ENCODE results near the gene CCNL2. TPM values are rescaled to one million over a fixed set of nuclear protein-coding genes. Genes with fewer than 3 reads are reported as not detected.

Gene CCNL2
- total and polyA plus RNA-seq, 2 of the 13 experiments (the other 11 are each of a cell fraction or from before 2014, with no cell fraction given), result 105 to 340 TPM

DNA sequence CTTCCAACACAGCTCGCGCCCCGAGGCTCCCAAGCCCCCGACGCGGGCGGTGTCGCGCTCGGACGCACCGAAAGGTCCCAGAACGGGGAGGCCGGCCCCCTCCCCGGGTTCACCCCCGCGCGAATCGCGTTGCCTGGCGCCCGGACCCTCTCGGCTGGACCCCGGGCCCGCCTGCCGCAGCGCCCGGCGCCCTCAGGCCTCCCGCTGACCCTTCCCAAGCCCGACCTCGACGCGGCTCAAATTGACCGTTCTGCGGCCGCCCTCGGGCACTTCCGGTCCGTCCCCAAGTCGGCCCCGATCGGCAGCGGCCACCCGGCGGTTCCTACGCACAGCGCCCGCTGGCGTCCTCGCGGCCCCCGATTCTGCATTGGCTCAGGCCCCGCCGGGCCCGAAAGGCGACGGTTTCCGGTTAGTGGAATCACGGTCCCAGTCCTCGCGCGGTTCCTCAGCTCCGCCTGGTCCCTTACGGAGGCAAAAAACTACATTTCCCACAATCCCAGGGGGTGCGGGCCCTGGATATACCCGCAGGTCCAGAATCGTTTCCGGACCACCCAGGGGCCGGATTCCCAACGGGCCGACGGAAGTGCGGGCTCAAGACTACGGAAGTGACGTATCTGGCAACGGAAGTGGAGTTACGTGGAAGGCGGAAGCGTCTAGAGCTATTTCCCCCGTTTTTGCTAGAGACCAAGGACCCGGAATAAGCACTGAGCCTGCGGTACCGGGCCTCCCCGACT is 24.0 kb downstream of the CCNL2 start, which contains the start of gene AURKAIP1 (continued):
- TF ChIP-seq HNRNPK (IDR thresholded peaks at IDR 0.05; ENCODE audit: low read depth, low read length, poor library complexity, severe bottlenecking) (peak; percentile 42), REPIN1 (CRISPR knock-in tag; IDR thresholded peaks at IDR 0.05; ENCODE audit: borderline replicate concordance, low read depth) (peak; percentile 98), ZNF878 (CRISPR knock-in tag; IDR thresholded peaks at IDR 0.05) (peak; percentile 89), ZNF460 (CRISPR knock-in tag; IDR thresholded peaks at IDR 0.05; ENCODE audit: borderline replicate concordance) (peak; percentile 82; the same call in 1 of the 2 replicates), E2F2 (CRISPR knock-in tag; IDR thresholded peaks at IDR 0.05; ENCODE audit: borderline replicate concordance) (peak; percentile 35; the same call in 1 of the 2 replicates), ZNF564 (CRISPR knock-in tag; IDR thresholded peaks at IDR 0.05) (peak; percentile 97), HNRNPL (IDR thresholded peaks at IDR 0.05; ENCODE audit: low read depth, low read length) (0 out of 2 replicates have a peak, but pooled peaks have one; percentile 57), HOXA5 (CRISPR knock-in tag; IDR thresholded peaks at IDR 0.05) (peak; percentile 92), U2AF2 (IDR thresholded peaks at IDR 0.05; ENCODE audit: low read depth, low read length) (no peak), ZNF839 (CRISPR knock-in tag; IDR thresholded peaks at IDR 0.05; ENCODE audit: borderline replicate concordance) (peak; percentile 90; the same call in 1 of the 2 replicates), NFYC (CRISPR knock-in tag; IDR thresholded peaks at IDR 0.05) (peak; percentile 67), FOXP4 (CRISPR knock-in tag; IDR thresholded peaks at IDR 0.05) (peak; percentile 61; the same call in 1 of the 2 replicates), FOXM1 (CRISPR knock-in tag; IDR thresholded peaks at IDR 0.05) (no peak), ZFP62 (CRISPR knock-in tag; IDR thresholded peaks at IDR 0.05) (peak; percentile 92; the same call in 1 of the 2 replicates), SRY (CRISPR knock-in tag; IDR thresholded peaks at IDR 0.05) (peak; percentile 93; the same call in 1 of the 2 replicates), ZBTB49 (CRISPR knock-in tag; IDR thresholded peaks at IDR 0.05; ENCODE audit: borderline replicate concordance) (peak; percentile 58), STAT5B (CRISPR knock-in tag; IDR thresholded peaks at IDR 0.05) (peak; percentile 86; the same call in 1 of the 2 replicates)
- TF ChIP-seq, protein P1, sequence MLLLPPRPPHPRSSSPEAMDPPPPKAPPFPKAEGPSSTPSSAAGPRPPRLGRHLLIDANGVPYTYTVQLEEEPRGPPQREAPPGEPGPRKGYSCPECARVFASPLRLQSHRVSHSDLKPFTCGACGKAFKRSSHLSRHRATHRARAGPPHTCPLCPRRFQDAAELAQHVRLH (CRISPR knock-in tag; IDR thresholded peaks at IDR 0.05; ENCODE audit: borderline replicate concordance, low read depth), result peak; percentile 93; the same call in 1 of the 2 replicates
- TF ChIP-seq, protein P2, sequence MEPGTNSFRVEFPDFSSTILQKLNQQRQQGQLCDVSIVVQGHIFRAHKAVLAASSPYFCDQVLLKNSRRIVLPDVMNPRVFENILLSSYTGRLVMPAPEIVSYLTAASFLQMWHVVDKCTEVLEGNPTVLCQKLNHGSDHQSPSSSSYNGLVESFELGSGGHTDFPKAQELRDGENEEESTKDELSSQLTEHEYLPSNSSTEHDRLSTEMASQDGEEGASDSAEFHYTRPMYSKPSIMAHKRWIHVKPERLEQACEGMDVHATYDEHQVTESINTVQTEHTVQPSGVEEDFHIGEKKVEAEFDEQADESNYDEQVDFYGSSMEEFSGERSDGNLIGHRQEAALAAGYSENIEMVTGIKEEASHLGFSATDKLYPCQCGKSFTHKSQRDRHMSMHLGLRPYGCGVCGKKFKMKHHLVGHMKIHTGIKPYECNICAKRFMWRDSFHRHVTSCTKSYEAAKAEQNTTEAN (CRISPR knock-in tag; conservative IDR thresholded peaks at IDR 0.05), result peak; percentile 64; the same call in 1 of the 2 replicates
- TF ChIP-seq, protein P3, sequence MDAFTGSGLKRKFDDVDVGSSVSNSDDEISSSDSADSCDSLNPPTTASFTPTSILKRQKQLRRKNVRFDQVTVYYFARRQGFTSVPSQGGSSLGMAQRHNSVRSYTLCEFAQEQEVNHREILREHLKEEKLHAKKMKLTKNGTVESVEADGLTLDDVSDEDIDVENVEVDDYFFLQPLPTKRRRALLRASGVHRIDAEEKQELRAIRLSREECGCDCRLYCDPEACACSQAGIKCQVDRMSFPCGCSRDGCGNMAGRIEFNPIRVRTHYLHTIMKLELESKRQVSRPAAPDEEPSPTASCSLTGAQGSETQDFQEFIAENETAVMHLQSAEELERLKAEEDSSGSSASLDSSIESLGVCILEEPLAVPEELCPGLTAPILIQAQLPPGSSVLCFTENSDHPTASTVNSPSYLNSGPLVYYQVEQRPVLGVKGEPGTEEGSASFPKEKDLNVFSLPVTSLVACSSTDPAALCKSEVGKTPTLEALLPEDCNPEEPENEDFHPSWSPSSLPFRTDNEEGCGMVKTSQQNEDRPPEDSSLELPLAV (CRISPR knock-in tag; conservative IDR thresholded peaks at IDR 0.05; ENCODE audit: low read depth), result no peak
